ENCODE results near the gene GAB2.
A peak's percentile ranks its signal among the peaks of the same experiment; 100 is the strongest.

GAB2 gene
- 33.5 to 44.6 reads per million in 2 donors for total RNA-seq

- no peak for DNase-seq
Observed at GRCh38 chr11:78417175-78417887, at the start of gene GAB2. Gene GAB2 (minus strand): TSS chr11:78417820. CDS start chr11:78417720, 100 bp downstream.

- no peak for DNase-seq
Observed at GRCh38 chr11:78467370-78467769, 49.8 kb upstream of the GAB2 start.

GRCh38 chr11:78465169-78465942 lies 47.7 kb upstream of the GAB2 start:
- DNase-seq = peak; percentile 20

GRCh38 chr11:78464787-78465168 lies 47.2 kb upstream of the GAB2 start:
- DNase-seq = peak; percentile 14

- DNase-seq = no peak
Observed at GRCh38 chr11:78460471-78460870, 42.9 kb upstream of the GAB2 start.

- no peak for DNase-seq
Observed at GRCh38 chr11:78459738-78460137, 42.1 kb upstream of the GAB2 start.

- DNase-seq = no peak
Observed at GRCh38 chr11:78457448-78457847, 39.8 kb upstream of the GAB2 start.

- DNase-seq = no peak
Observed at GRCh38 chr11:78453140-78453935, 35.7 kb upstream of the GAB2 start.

GRCh38 chr11:78451371-78452150 lies 33.9 kb upstream of the GAB2 start:
- no peak for DNase-seq

GRCh38 chr11:78450866-78451265 lies 33.2 kb upstream of the GAB2 start:
- DNase-seq = no peak

- DNase-seq = no peak
Observed at GRCh38 chr11:78449866-78450265, 32.2 kb upstream of the GAB2 start.

- no peak for DNase-seq
Observed at GRCh38 chr11:78446210-78446609, 28.6 kb upstream of the GAB2 start.

GRCh38 chr11:78444726-78445125 lies 27.1 kb upstream of the GAB2 start:
- no peak for DNase-seq

- DNase-seq = no peak
Observed at GRCh38 chr11:78441956-78442355, 24.3 kb upstream of the GAB2 start.

- DNase-seq = no peak
Observed at GRCh38 chr11:78438298-78438975, 20.8 kb upstream of the GAB2 start.

GRCh38 chr11:78432956-78433355 lies 15.3 kb upstream of the GAB2 start:
- DNase-seq = no peak

GRCh38 chr11:78432058-78432515 lies 14.5 kb upstream of the GAB2 start:
- no peak for DNase-seq

- DNase-seq = no peak
Observed at GRCh38 chr11:78429660-78430059, 12.0 kb upstream of the GAB2 start.

- DNase-seq = no peak
Observed at GRCh38 chr11:78429209-78429608, 11.6 kb upstream of the GAB2 start.

- no peak for DNase-seq
Observed at GRCh38 chr11:78428773-78429172, 11.2 kb upstream of the GAB2 start.

GRCh38 chr11:78428266-78428636 lies 10.6 kb upstream of the GAB2 start:
- DNase-seq = no peak
